ENCODE data around the gene FMNL2. TPM values are rescaled to one million over a fixed set of nuclear protein-coding genes. Genes with fewer than 3 reads are reported as not detected.

The FMNL2 gene
- total and polyA plus RNA-seq, 4 donors: 1.5 to 9.3 (median 5.1) TPM

- 83% methylated on average over 13 of the region's 13 CpGs for WGBS
- no peak for DNase-seq (ENCODE audit: low spot score)
- no peak overlapping the region for H3K9ac ChIP-seq (ENCODE audit: low read depth in 1 of 2, low read length in 2 of 2)
- H3K27me3 ChIP-seq (ENCODE audit: control insufficient read depth in 4 of 4, insufficient read depth in 4 of 4, low read length in 3 of 4): no peaks in the 10 kb centered on the region
- H3K4me3 ChIP-seq (ENCODE audit: low read depth in 1 of 3, low read length in 3 of 3): no peak overlapping the region
- peaks cover 0 to 1% (median 0%) of the 10 kb centered on the region in 4 donors for H3K36me3 ChIP-seq (ENCODE audit: control insufficient read depth in 4 of 4, insufficient read depth in 3 of 4, low read depth in 1 of 4, low read length in 3 of 4)
- TF ChIP-seq MAX (IDR thresholded peaks at IDR 0.05): no peak
- no peak for TF ChIP-seq RAD21 (IDR thresholded peaks at IDR 0.05)
- no peak for TF ChIP-seq RXRA (IDR thresholded peaks at IDR 0.05)
- no peak for TF ChIP-seq FOXA2 (IDR thresholded peaks at IDR 0.05)
- TF ChIP-seq CTCF (IDR thresholded peaks at IDR 0.05; ENCODE audit: low read depth, low read length, missing input control): no peak
- TF ChIP-seq NR2F2 (IDR thresholded peaks at IDR 0.05): no peak
- H3K4me1 ChIP-seq (ENCODE audit: control insufficient read depth in 4 of 4, insufficient read depth in 4 of 4, low read length in 3 of 4): no peaks in the 10 kb centered on the region
- H3K9me3 ChIP-seq (ENCODE audit: control insufficient read depth in 4 of 4, low read length in 3 of 4): no peaks in the 10 kb centered on the region
- H3K27ac ChIP-seq (ENCODE audit: low read depth in 1 of 2, low read length in 2 of 2): no peak overlapping the region
Measured at GRCh38 chr2:152452256-152452973, 117.4 kb downstream of the FMNL2 start.

GRCh38 chr2:152453129-152453911 is 118.3 kb downstream of the FMNL2 start:
- H3K4me3 ChIP-seq (ENCODE audit: low read depth in 1 of 3, low read length in 3 of 3): no peak overlapping the region
- no peaks in the 10 kb centered on the region for H3K27me3 ChIP-seq (ENCODE audit: control insufficient read depth in 4 of 4, insufficient read depth in 4 of 4, low read length in 3 of 4)
- WGBS: 87% methylated on average over 9 of the region's 9 CpGs
- TF ChIP-seq GABPA (IDR thresholded peaks at IDR 0.05 in 1 of 2, conservative IDR thresholded peaks at IDR 0.05 in 1 of 2) (no peak), RAD21 (IDR thresholded peaks at IDR 0.05) (no peak), HNF4G (IDR thresholded peaks at IDR 0.05) (no peak), TAF1 (conservative IDR thresholded peaks at IDR 0.05) (no peak), JUND (IDR thresholded peaks at IDR 0.05) (no peak), FOXA2 (IDR thresholded peaks at IDR 0.05) (no peak), MAX (IDR thresholded peaks at IDR 0.05) (no peak), YY1 (IDR thresholded peaks at IDR 0.05) (no peak), NR2F2 (IDR thresholded peaks at IDR 0.05) (no peak), RXRA (IDR thresholded peaks at IDR 0.05) (no peak), EGR1 (IDR thresholded peaks at IDR 0.05; ENCODE audit: low read depth in 2 of 2) (no peak)
- no peaks in the 10 kb centered on the region for H3K4me1 ChIP-seq (ENCODE audit: control insufficient read depth in 4 of 4, insufficient read depth in 4 of 4, low read length in 3 of 4)
- H3K9me3 ChIP-seq (ENCODE audit: control insufficient read depth in 4 of 4, low read length in 3 of 4): no peaks in the 10 kb centered on the region
- no peak overlapping the region for H3K9ac ChIP-seq (ENCODE audit: low read depth in 1 of 2, low read length in 2 of 2)
- H3K36me3 ChIP-seq (ENCODE audit: control insufficient read depth in 4 of 4, insufficient read depth in 3 of 4, low read depth in 1 of 4, low read length in 3 of 4): peaks cover 0 to 1% (median 0%) of the 10 kb centered on the region in 4 donors
- DNase-seq (ENCODE audit: low spot score): no peak
- H3K27ac ChIP-seq (ENCODE audit: low read depth in 1 of 2, low read length in 2 of 2): no peak overlapping the region

- WGBS: 86% methylated on average over 1 of the region's 1 CpG
- TF ChIP-seq HNF4G (IDR thresholded peaks at IDR 0.05) (no peak), JUND (IDR thresholded peaks at IDR 0.05) (no peak), ZBTB33 (IDR thresholded peaks at IDR 0.05) (no peak), CTCF (IDR thresholded peaks at IDR 0.05; ENCODE audit: low read depth, low read length, missing input control) (no peak), FOXA1 (IDR thresholded peaks at IDR 0.05) (no peak), REST (IDR thresholded peaks at IDR 0.05) (no peak)
Measured at GRCh38 chr2:152454371-152454770, 119.4 kb downstream of the FMNL2 start.

More at GRCh38 chr2:152454371-152454770, 119.4 kb downstream of the FMNL2 start:
- Histone ChIP-seq H3K27ac (ENCODE audit: low read depth in 1 of 2, low read length in 2 of 2) (no peak overlapping the region), H3K27me3 (ENCODE audit: control insufficient read depth in 4 of 4, insufficient read depth in 4 of 4, low read length in 3 of 4) (no peaks in the 10 kb centered on the region), H3K9me3 (ENCODE audit: control insufficient read depth in 4 of 4, low read length in 3 of 4) (no peaks in the 10 kb centered on the region), H3K4me3 (ENCODE audit: low read depth in 1 of 3, low read length in 3 of 3) (no peak overlapping the region), H3K4me1 (ENCODE audit: control insufficient read depth in 4 of 4, insufficient read depth in 4 of 4, low read length in 3 of 4) (no peaks in the 10 kb centered on the region), H3K36me3 (ENCODE audit: control insufficient read depth in 4 of 4, insufficient read depth in 3 of 4, low read depth in 1 of 4, low read length in 3 of 4) (peaks cover 0 to 1% (median 0%) of the 10 kb centered on the region in 4 donors), H3K9ac (ENCODE audit: low read depth in 1 of 2, low read length in 2 of 2) (no peak overlapping the region)
- no peak for DNase-seq (ENCODE audit: low spot score)
